Hematopoietic multipotent progenitor cell (in vitro differentiated cells): ENCODE data around the gene MOB1A. TPM values are rescaled to one million over a fixed set of nuclear protein-coding genes. Genes with fewer than 3 reads are reported as not detected.
"Not testable (repeated sequence)": the region's sequence is repeated elsewhere in the genome, so short reads cannot be mapped to it uniquely, and the experiment has no call there.

ENCODE experiments used
- DNase-seq, 3 donors: peaks; one replicate each; pipeline ENCODE4 v3.0.0-alpha.2; 2011 to 2015; ENCODE audit warnings: low read depth in 2 of 3, low spot score in 2 of 3
- total RNA-seq: library from RNA; depleted of rRNA; stranded (reverse); fragments of >200 nt; gene quantifications from one replicate; pipeline ENCODE4 v1.2.3, GENCODE V29; 2012

MOB1A gene
- total RNA-seq, 1 donor: 61.1 TPM

DNA sequence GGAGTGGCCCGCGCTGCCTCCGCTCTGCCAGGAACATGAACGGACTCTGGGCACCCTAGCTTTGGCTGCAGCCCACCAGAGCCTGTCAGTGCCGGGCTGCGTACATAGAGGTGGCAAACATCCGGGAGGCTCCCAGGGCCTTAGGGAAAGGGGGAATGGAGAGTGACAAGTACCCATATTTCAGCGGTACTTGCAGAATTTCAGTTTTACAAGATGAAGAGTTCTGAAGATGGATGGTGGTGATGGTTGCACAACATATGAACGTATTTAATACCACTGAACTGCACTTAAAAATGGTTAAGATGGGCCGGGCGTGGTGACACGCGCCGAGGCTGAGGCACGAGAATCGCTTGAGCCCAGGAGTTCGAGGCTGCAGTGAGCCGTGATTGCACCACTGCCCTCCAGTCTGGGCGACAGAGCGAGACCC is 20.6 kb upstream of the MOB1A start:
- no peak for DNase-seq

DNA sequence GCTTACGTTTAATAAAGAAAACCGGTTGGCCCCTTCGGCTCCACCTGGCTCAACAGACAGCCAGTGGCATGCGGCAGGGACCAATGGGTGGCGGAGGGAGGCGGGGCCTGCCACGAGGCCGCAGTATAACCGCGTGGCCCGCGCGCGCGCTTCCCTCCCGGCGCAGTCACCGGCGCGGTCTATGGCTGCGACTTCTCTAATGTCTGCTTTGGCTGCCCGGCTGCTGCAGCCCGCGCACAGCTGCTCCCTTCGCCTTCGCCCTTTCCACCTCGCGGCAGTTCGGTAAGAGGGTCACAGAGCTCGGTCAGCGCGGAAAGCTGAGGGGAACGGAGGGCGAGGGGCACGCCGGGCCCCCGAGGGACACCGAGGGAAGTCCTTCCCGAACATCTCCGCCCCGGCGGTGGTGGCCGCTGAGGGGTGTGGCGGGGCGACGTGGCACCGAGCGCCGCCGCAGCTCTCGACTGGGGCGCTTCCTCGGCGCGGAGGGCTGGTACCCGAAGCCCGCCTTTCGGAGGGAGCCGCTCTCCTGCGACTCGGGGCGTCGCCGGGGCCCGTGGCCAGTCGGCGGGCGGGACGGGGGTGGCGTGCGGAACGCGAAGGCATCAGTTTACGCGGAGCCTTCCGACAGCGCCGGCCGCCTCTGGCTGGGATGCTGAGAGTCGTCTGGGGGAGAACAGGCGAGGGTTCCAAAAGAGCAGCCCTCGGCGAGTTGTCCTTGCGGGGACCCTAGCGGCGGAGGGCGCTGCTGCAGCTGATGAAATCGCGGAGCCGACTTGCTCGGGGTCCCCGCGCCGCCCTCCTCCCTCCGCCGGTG is 20.0 kb upstream of the MOB1A start, which contains the start of gene MTHFD2:
MTHFD2 (plus strand) TSS at position 155 of the 814 bp plus-strand sequence; CDS start at position 182, 27 bp downstream.
- DNase-seq: peak; percentile 70 to 98 (median 94)

DNA sequence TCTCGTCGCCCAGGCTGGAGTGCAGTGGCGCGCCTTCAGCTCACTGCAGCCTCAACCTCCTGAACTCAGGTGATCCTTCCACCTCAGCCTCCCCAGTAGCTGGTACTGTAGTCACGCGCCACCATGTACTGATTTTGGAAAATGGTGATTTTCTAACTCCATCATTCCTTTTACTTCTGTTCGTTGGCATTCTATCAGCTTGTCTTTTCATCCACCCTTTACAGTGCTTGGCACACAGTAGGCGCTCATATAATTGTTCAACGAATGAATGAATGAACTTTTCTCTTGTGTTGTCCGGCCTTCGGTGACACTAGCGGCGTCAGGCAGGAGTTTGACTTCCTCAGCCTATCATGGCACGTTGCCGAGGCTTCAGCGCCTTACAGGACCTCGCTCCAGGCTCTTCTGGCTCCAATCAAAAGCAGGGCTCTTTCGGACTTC is 19.4 kb upstream of the MOB1A start:
- DNase-seq: no peak

DNA sequence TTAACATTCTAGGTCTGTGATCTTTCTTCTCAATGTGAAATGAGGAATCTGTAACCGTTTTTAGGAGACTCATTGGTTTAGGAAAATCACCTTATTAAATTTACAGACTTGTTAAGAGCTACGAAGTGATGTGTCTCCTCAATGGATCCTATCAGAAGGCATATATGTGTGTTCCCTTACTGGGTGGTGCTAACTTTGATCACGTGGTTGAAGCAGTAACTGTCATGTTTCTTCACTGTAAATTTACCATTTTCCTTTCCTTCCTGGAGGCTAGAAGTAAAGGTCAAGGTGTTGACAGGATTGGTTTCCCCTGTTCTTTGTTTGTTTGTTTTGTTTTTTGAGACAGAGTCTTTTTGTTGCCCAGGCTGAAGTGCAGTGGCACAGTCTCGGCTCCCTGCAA is 18.4 kb upstream of the MOB1A start:
- DNase-seq: no peak

DNA sequence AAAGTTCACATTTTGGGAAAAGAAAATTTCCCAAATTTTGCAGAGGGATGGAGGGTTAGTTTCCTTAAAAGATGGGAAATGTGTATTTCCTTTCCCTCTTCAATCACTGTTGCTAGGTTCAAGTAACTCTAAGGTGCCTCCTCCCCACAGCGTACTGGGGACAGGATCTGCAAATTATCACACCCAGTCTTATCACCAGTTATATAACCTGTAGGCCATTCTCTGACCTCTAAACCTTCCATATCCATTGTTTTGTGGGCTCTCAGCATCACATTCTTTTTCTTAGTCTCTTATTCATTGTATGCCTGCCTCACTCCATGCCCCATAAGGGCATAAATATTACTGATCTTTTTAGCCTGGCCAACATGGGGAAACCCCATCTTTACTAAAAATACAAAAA is 16.1 kb upstream of the MOB1A start:
- no peak for DNase-seq

DNA sequence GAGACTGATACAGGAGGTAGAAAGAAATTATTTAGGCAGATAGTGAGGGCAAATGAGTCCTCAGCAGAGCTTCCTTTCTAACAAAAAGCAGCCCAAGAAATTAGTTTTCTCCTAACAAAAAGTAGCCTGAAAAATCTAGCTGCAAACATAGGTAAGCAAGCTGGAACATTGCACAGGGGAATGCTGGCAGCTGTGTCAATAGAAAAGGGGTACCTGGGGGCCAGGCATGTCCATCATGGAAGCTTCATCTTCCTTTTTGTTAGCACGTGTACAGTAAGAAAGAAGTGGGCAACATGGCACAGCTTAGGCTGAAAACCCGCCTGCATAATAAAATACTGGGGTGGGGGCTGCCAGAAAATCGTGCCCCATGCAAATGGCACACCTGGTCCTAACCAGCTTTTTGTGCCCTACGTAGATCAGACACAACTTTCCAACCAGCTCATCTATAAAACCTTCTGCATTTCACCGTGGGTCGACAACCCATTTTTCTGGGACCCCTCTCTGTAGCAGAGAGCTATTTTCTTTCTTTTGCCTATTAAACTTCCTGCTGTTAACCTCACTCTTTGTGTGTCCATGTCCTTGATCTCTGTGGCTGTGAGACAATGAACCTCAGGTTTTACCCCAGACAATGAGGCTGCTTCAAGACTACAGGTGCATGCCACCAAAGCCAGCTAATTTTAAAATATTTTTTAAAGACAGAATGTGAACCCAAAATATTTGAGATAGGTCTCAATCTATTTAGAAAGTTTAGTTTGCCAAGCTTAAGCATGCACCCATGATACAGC is 13.1 kb upstream of the MOB1A start:
- no peak for DNase-seq

DNA sequence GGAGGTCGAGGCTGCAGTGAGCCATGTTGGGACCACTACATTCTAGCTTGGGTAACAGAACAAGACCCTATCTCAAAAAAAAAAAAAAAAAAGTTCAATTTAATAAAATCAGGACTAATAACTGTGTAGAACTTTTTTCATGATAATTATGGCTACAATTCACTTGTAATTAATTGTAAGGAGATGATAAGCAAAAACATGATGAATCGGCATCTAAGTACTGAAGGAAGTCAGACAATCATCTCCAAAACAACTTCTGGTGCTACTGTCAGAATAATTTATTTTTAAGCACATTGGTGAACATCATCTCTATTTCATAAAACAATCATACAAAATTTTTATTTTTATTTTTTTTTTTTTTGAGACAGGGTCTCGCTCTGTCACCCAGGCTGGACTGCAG is 10.0 kb upstream of the MOB1A start:
- no peak for DNase-seq

DNA sequence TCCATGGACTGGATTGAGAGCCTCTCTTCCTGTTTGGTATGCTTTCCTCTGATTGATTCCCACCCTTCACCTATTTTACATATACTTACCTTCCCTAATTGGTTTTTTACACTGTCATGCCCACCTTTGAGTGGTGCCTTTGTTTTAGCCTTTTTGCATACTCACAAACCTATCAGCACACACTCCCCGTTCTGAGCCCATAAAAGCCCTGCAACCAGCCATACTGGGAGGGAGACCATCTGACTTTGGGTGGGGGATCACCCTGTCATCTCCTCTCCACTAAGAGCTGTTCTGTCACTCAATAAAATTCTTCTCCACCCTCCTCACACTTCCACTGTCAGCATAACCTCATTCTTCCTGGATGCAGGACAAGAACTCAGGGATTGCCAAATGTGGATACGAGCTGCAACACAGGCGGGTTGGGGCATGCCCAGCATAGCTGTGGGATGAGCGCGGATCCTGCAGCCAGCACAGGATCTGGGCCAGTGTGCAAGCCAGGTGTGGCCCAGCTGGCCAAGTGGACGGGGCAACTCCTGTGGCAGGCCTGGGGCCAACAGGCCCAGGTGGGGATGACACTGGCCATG is 9.4 kb upstream of the MOB1A start:
- no peak for DNase-seq

DNA sequence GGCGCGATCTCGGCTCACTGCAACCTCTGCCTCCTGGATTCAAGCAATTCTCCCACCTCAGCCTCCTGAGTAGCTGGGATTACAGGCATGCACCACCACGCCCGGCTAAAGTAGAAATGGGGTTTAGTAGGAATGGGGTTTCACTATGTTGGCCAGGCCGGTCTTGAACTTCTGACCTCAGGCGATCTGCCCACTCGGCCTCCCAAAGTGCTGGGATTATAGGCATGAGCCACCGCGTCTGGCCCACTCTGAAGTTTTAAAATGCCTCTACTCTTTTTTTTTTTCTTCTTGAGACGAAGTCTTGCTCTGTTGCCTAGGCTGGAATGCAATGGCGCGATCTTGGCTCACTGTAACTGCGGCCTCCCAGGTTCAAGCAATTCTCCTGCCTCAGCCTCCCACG is 8.0 kb upstream of the MOB1A start:
- DNase-seq: not testable (repeated sequence)

DNA sequence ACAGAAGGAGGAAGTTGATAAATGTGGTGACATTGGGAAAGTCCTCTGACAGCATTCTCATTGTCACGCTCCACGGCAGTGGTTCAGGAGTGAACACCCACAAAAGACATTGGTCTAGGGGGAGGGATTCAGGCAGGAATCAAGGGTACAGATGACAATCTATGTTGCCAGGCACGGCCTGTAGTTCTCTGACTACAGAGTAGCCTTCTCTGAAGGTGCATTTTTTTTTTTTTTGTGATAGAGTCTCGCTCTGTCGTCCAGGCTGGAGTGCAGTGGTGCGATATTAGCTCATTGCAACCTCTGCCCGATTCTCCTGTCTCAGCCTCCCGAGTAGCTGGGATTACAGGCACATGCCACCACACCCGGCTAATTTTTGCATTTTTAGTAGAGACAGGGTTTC is 7.4 kb upstream of the MOB1A start:
- DNase-seq: peak in 2 of 3 donors; percentile 92 to 96

DNA sequence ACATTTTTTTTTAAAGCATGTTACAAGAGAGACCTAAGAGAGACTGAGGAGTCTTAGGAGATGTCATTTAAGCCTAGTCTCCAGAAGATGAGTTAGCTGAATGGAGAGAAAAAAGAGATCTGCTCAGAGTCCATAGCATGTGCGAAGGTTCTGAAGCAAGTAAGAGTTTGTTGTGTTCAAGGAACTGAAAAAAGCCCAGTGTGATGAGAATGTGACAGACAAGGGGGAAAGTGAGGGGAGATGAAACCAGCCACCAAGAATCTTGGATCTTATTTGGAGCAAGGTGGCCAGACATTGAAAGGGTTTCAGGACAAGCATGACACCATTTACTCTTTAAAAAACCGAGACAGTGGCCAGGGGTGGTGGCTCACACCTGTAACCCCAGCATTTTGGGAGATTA is 5.2 kb upstream of the MOB1A start:
- no peak for DNase-seq

DNA sequence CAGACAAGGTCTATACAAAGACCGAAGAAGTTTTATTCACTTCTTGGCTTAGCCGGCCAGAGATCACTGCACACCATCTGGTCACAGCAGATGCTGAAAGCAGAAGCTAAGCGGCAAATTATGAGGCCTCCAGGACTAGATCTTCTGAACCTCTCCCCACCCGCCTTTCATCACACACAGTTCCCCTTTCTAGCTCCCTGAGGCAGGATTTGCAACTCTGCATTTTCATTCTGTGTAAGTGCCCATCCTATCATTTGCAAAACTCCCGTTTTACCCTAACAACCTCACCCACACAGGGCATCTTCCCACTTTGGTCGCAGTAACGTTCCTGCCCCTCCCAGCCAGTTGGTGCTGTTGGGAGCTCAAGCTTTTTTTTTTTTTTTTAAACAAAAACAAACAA is 3.1 kb upstream of the MOB1A start:
- peak in 2 of 3 donors; percentile 88 to 95 for DNase-seq

DNA sequence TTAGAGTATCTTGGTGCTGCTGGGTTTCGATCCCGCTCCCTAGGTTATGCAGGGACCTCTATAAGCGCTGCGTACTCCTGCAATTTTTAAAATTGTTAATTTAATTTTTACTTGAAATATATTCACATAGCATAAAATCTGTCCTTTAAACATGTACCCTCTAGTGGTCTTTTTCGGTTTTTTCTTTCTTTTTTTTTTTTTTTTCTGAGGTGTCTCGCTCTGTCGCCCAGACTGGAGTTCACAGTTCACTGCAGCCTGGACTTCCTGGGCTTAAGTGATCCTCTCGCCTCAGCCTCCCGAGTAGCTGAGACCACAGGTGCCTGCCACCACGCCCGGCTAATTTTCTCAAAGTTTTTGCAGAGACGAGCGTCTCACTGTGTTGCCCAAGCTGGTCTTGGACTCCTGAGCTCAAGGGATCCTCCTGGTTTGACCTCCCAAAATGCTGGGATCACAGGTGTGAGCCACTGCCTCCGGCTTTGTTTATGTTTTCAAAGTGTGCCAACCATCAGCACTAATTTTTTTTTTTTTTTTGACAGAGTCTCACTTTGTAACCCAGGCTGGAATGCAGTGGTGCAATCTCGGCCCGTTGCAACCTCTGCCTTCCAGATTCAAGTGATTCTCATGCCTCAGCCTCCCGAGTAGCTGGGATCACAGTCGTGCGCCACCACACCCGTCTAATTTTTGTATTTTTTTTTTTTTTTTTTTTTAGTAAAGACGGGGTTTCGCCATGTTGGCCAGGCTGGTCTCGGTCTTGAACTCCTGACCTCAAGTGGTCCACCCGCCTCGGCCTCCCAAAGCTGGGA is 585 bp upstream of the MOB1A start:
- peak in 1 of 3 donors; percentile 16 for DNase-seq

DNA sequence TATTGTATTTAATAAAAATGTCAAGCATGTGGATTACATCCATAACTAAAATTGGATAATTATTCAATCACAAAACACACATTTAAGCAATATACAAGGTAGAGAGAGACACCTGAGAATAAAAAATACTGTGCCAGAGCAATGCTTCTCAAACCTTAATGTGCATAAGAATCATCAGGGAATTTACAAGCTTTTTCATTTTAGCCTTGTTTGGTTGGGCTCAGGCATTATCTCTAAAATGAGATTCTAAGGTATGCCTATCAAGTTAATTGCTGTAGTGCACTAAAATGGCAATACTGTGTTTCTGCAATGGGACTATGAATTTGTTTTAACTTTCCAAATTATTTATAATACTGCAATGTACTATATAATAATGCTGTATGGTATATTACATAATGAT is 983 bp downstream of the MOB1A start:
- DNase-seq: no peak

DNA sequence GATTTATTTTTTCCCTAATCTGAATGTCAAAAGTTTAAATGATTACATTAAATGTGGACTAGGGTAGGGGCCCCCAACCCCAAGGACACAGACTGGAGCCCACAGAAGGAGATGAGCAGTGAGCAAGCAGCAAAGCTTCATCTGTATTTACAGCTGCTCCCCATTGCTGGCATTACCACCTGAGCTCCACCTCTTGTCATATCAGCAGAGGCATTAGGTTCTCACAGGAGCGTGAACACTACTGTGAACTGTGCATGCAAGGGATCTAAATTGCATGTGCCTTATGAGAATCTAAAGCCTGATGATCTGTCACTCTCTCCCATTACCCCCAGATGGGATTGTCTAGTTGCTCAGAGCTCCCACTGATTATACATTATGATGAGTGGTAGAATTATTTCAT is 3.8 kb downstream of the MOB1A start:
- no peak for DNase-seq

DNA sequence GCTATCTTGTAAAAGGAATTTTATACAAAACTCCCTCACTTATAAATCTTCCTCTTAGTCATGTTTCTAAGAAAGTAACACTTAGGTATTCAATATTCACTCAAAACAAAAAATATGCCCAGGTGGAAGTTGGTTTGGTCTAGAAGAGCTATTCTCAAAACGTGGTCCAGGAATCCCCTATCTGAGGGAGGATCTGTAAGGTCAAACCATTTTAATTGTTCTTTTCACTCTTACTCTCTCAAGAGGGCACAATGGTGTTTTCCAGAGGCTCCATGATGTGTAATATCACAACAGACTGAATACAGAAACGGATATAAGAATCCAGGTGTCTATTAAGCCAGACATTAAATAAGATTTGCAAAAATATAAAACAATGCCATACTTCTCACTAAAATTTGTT is 9.9 kb downstream of the MOB1A start:
- DNase-seq: no peak

DNA sequence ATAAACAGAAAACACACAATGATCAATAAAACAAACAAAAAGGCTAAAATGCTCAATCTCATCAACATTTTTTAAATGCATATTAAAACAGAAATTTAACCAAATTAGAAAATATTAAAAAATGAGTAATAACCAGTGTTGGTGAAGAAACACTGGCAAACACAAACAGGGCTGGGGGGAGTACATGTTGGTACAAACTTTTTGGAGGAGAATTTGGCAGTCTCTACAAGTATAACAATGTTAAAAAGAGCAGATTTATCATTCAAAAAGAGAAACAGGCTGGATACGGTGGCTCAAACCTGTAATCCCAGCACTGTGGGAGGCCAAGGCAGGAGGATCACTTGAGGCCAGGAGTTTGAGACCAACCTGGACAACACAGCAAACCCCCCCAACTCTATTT is 13.9 kb downstream of the MOB1A start:
- DNase-seq: no peak

DNA sequence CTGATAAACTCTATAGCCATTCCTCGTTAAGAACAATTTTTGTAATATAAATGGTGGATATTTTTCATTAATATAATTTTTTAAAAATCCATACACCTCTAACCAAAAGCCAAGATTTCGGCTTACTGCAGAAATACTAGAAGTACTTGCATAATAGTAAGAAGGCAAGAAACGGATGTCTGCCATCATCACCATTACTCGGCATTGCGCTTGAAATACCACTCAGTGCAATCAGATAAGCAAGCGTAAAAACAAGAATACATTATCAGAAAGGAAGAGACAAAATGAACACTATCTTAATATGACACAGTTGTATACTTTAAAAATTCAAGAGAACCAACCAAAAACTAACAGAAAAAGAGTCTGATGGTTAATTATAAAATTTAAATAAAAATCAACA is 15.7 kb downstream of the MOB1A start:
- DNase-seq: no peak

DNA sequence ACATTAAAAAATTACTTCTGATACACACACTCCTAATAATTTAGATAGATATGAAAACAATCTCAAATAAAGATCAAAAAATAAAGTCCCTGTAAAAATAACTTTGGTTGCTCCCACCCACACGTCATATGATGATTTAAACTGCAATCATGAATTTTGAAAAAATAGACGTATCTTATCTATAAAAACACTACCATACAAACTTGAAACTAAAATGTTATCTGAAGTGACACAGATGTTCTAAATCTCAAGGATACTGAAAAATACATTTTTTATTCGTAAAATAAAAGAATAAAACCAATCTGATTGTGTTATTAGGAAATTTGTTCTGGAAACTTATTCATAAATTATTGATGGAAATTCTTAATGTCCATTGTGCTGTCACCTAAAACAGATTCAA is 22.8 kb downstream of the MOB1A start:
- no peak for DNase-seq

DNA sequence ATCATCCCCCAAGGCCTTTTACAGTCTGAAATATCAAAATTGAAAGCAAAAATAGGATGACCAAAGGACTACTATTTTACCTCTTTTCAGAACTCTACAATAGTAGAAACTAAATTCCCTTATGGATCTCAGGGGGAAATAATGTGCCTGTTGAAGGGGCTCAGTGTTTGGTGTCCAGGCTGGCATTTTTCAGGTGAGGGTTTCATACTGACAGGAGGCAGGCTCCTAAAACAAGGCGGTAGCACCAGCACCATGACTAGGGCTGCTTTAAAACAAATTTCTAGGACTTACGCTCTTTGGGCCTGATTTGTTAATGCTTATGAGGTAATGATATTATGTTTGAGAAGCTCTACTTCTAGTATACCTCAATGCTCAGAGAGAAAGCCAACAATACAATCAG is 25.7 kb downstream of the MOB1A start:
- no peak for DNase-seq
